Muscle of leg (tissue), 11 donors: ENCODE data around the gene CFAP54. TPM values are rescaled to one million over a fixed set of nuclear protein-coding genes. Genes with fewer than 3 reads are reported as not detected.
A peak's percentile ranks its signal among the peaks of the same experiment; 100 is the strongest.

Source experiments
- DNase-seq: peaks from one replicate; pipeline ENCODE4 v3.0.0; 2013
- H3K27ac ChIP-seq: one replicate; pipeline ENCODE4 v1.5.1; 2013; ENCODE audit warnings: mild to moderate bottlenecking, low read length, control low read depth
- H3K27me3 ChIP-seq: one replicate; pipeline ENCODE4 v1.6.1; 2013; ENCODE audit warnings: low read length; ENCODE audit not compliant: control insufficient read depth, insufficient read depth
- H3K36me3 ChIP-seq: one replicate; pipeline ENCODE4 v1.6.1; 2013; ENCODE audit warnings: low read length; ENCODE audit not compliant: control insufficient read depth, insufficient read depth
- H3K4me1 ChIP-seq: one replicate; pipeline ENCODE4 v1.6.1; 2013; ENCODE audit warnings: low read length; ENCODE audit not compliant: control insufficient read depth, insufficient read depth
- H3K4me3 ChIP-seq: one replicate; pipeline ENCODE4 v1.5.1; 2013; ENCODE audit warnings: low read length, control low read depth
- H3K9me3 ChIP-seq: replicated peaks from 2 replicates; pipeline ENCODE4 v1.6.1; 2013; ENCODE audit warnings: low read depth, low read length; ENCODE audit not compliant: control insufficient read depth
- WGBS: methylation state at CpG from one replicate; pipeline ENCODE4 v1.1.5; 2013; ENCODE audit warnings: missing lambda C conversion rate; ENCODE audit not compliant: insufficient coverage; 5-methylcytosine and 5-hydroxymethylcytosine counted together
- polyA plus RNA-seq, 8 donors: library from polyadenylated mRNA; unstranded; fragments of 120-200 nt; gene quantifications; one replicate each; pipeline versions ENCODE4 v1.2.1 to v1.2.3, GENCODE V29; 2013; ENCODE audit warnings: inconsistent platforms in 1 of 8, low replicate concordance in 1 of 8; ENCODE audit not compliant: insufficient read length in 8 of 8, insufficient read depth in 1 of 8
- total RNA-seq: library from RNA; stranded (reverse); fragments of 120-200 nt; gene quantifications from one replicate; pipeline ENCODE4 v1.2.4, GENCODE V29; 2013

The CFAP54 gene
- total and polyA plus RNA-seq, 9 donors: 0.15 to 0.71 (median 0.35) TPM

DNA sequence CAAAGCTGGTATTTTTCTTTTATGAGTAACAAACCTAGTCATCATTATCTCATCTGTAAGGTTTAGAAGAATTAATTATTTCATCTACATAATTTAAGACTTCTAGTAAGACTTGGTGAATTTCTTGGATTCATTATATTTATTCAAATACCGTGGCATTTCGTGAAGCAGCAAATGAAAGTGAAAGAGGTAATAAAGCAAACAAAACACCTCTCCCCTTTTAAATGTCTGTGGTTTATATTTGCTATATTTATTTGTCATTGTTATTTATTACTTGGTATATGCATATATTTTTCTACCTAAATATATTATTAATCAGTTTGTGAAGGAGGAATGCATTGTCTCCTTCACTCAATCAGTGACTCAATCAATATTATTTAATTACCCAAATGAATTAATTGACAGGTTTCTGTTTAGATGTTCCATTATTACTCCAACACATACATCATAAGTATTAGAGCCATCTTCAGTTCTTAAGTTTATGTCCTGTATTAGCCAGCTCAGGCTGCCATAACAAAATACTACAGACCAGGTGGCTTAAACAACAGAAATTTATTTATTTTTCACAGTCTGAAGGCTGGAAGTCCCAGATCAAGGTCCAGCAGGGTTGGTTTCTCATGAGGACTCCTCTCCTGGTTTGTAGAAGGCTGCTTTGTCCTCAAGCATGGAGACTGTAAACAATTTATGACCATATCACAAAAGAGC lies 6.6 kb downstream of the CFAP54 start:
- no peaks in the 10 kb centered on the region for H3K9me3 ChIP-seq
- no peaks in the 10 kb centered on the region for H3K36me3 ChIP-seq
- no peak overlapping the region for H3K27ac ChIP-seq
- no CpG with 5 or more reads among the region's 2 CpGs for WGBS
- no peaks in the 10 kb centered on the region for H3K27me3 ChIP-seq
- no peaks in the 10 kb centered on the region for H3K4me1 ChIP-seq
- H3K4me3 ChIP-seq: no peak overlapping the region
- DNase-seq: no peak

GRCh38 chr12:96496944-96497343 lies 7.6 kb downstream of the CFAP54 start:
- H3K27ac ChIP-seq: no peak overlapping the region
- WGBS: no CpG with 5 or more reads among the region's 1 CpG
- H3K27me3 ChIP-seq: no peaks in the 10 kb centered on the region
- H3K4me1 ChIP-seq: no peaks in the 10 kb centered on the region
- DNase-seq: no peak
- H3K4me3 ChIP-seq: no peak overlapping the region
- H3K9me3 ChIP-seq: no peaks in the 10 kb centered on the region
- H3K36me3 ChIP-seq: no peaks in the 10 kb centered on the region

DNA sequence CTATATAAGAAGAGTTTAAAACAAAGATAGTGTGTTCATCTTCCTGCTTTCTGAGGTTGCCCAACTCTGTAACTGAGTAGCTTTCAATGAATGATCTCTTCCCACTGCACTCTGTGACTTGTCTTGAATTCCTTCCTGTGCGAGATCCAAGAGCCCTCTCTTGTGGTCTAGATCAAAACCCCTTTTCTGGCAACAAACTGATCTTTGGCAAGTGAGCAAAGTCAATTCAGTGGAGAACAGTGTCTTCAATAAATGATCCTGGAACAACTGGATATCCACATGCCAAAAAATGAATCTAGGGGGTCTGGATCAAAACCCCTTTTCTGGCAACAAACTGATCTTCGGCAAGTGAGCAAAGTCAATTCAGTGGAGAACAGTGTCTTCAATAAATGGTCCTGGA lies 8.5 kb downstream of the CFAP54 start:
- H3K4me1 ChIP-seq: no peaks in the 10 kb centered on the region
- WGBS: 40% methylated on average over 1 of the region's 2 CpGs
- no peaks in the 10 kb centered on the region for H3K9me3 ChIP-seq
- no peak overlapping the region for H3K27ac ChIP-seq
- no peaks in the 10 kb centered on the region for H3K27me3 ChIP-seq
- no peak overlapping the region for H3K4me3 ChIP-seq
- H3K36me3 ChIP-seq: no peaks in the 10 kb centered on the region
- DNase-seq: peak; percentile 77

DNA sequence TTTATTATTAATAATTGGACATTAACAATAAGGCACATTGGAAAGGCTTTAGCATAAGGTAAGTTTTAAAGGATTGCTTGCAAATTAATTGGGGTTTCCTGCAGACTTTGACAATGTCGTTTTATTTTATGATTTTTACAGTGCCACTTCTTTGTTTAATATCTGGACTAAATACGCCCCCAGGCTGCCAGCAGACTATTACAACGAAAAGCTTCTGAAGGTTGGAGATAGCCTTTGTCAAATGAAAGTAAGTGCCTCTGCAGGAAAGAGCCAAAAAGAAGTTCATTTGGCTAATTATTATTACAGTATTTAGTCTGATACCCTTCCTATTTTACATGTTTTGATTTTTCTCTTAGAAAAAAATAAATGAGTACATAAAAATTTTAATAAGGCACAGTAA lies 11.3 kb downstream of the CFAP54 start:
- no CpG with 5 or more reads among the region's 3 CpGs for WGBS
- H3K36me3 ChIP-seq: no peaks in the 10 kb centered on the region
- H3K4me3 ChIP-seq: no peak overlapping the region
- peak; percentile 35 for DNase-seq
- H3K9me3 ChIP-seq: no peaks in the 10 kb centered on the region
- no peaks in the 10 kb centered on the region for H3K4me1 ChIP-seq
- H3K27ac ChIP-seq: no peak overlapping the region
- no peaks in the 10 kb centered on the region for H3K27me3 ChIP-seq

- WGBS: no CpG with 5 or more reads among the region's 5 CpGs
- DNase-seq: peak; percentile 33
- Histone ChIP-seq H3K27me3 (no peaks in the 10 kb centered on the region), H3K36me3 (no peaks in the 10 kb centered on the region), H3K27ac (peak overlapping the region; percentile 13), H3K4me3 (no peak overlapping the region), H3K4me1 (no peaks in the 10 kb centered on the region), H3K9me3 (no peaks in the 10 kb centered on the region)
Observed at GRCh38 chr12:96501133-96501761, 11.9 kb downstream of the CFAP54 start.

DNA sequence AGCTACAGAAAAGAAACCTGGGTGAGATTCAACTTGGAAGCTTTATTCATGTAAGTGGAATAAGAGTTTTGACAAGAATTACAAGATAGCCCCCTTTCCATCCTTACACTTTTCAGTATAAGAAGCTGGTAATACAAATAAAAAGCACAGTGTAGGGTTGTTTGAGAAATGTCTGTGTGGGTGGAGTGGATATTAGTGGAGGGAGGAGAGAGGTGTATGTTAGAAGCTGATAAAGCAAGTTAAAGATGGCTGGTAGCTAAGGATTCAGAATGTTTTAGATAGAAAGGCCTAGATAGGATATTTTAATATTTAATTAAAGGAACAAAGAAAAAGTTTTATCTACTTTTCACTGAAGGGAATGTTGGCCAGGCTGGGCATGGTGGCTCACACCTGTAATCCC lies 12.5 kb downstream of the CFAP54 start:
- H3K27ac ChIP-seq: peak overlapping the region; percentile 13
- DNase-seq: no peak
- no peaks in the 10 kb centered on the region for H3K9me3 ChIP-seq
- H3K36me3 ChIP-seq: no peaks in the 10 kb centered on the region
- H3K4me1 ChIP-seq: no peaks in the 10 kb centered on the region
- H3K4me3 ChIP-seq: no peak overlapping the region
- H3K27me3 ChIP-seq: no peaks in the 10 kb centered on the region

DNA sequence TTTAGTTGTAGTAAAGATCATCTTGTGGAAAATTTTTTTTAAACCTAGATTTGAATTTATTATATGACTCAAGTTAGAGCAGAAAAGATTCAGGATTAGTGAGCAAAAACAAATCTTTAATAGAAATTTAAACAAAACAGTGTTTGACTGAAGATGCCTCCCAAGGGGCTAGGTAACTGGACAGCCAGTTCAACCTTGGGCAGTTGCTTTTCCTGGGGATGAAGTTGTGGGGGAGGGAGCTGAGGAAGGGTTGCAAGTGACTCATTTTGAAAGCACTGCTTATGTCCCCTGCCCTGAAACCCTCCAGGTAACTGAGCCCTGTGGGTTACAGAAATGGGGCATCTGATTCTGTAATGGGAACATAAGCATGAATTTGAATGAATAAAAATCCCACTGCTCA lies 13.1 kb downstream of the CFAP54 start:
- DNase-seq: no peak
- H3K4me1 ChIP-seq: no peaks in the 10 kb centered on the region
- no peaks in the 10 kb centered on the region for H3K9me3 ChIP-seq
- H3K27me3 ChIP-seq: no peaks in the 10 kb centered on the region
- H3K36me3 ChIP-seq: no peaks in the 10 kb centered on the region
- no peak overlapping the region for H3K4me3 ChIP-seq
- H3K27ac ChIP-seq: peak overlapping the region; percentile 38

DNA sequence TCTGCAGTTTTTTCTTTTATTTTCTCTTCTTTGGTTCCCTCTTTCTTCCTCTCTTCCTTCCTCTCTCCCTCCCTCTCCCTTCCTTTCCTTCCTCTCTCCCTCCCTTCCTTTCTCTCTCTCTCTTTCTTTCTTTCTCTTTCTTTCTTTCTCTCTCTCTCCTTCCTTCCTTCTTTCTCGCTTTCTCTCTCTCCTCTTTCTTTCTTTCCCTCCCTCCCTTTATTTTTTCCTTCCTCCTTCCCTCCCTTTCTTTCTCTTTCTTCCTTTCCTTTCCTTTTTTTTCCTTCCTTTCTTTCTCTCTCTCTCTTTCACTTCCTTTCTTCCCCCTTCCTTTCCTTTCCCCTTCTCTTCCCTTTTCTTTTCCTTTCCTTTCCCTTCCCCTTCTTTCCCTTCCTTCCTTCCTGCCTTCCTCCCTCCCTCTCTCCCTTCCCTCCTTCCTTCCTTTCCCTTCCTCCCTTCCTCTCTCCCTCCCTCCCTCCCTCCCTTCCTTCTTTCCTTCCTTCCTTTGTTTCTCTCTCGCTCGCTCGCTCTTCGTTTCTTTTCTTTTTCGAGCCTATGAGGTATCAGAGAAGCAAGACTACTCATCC lies 13.7 kb downstream of the CFAP54 start:
- no peak overlapping the region for H3K4me3 ChIP-seq
- H3K9me3 ChIP-seq: no peaks in the 10 kb centered on the region
- H3K36me3 ChIP-seq: no peaks in the 10 kb centered on the region
- no peak for DNase-seq
- no peaks in the 10 kb centered on the region for H3K4me1 ChIP-seq
- H3K27me3 ChIP-seq: no peaks in the 10 kb centered on the region
- WGBS: 67% methylated on average over 1 of the region's 6 CpGs
- H3K27ac ChIP-seq: peak overlapping the region; percentile 38

DNA sequence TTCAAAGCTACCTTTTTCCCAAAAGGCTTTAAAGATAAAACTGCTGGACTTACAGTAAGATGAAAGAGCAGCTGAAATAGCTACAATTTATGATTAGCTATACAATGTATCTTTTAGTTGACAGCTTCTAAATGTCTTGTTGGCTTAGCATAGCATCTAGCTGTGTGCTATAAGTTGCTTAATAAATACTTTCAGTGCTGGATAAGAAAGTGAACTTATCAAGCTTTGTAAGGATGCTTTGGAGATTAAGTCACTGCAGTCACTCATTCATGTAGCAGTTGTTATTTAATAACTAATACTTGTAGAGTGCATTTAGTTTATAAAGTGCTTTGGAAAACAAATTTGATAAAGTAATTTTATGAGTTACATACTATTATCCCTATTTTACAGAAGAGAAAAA lies 14.6 kb downstream of the CFAP54 start:
- no peak for DNase-seq
- H3K4me1 ChIP-seq: no peaks in the 10 kb centered on the region
- no peak overlapping the region for H3K27ac ChIP-seq
- no peak overlapping the region for H3K4me3 ChIP-seq
- H3K27me3 ChIP-seq: no peaks in the 10 kb centered on the region
- no peaks in the 10 kb centered on the region for H3K36me3 ChIP-seq
- H3K9me3 ChIP-seq: no peaks in the 10 kb centered on the region

GRCh38 chr12:96506776-96507175 lies 17.4 kb downstream of the CFAP54 start:
- no peak for DNase-seq

More at GRCh38 chr12:96506776-96507175, 17.4 kb downstream of the CFAP54 start:
- peaks cover 3% of the 10 kb centered on the region for H3K4me1 ChIP-seq
- no peaks in the 10 kb centered on the region for H3K36me3 ChIP-seq
- H3K9me3 ChIP-seq: no peaks in the 10 kb centered on the region
- no peak overlapping the region for H3K4me3 ChIP-seq
- H3K27me3 ChIP-seq: no peaks in the 10 kb centered on the region
- 60% methylated on average over 1 of the region's 1 CpG for WGBS
- no peak overlapping the region for H3K27ac ChIP-seq
